ENCODE results near the gene DEFB128.

Gene DEFB128

GRCh38 chr20:145877-146276 is 43.6 kb downstream of the DEFB128 start:
- Histone ChIP-seq H3K4me3 (no peak overlapping the region), H3K27ac (no peak overlapping the region), H3K9me3 (no peaks in the 10 kb centered on the region), H3K36me3 (no peaks in the 10 kb centered on the region), H3K4me1 (no peaks in the 10 kb centered on the region), H3K27me3 (no peaks in the 10 kb centered on the region)
- intact Hi-C loops (cut with DNase I; ENCODE audit: low total_unique reads), result no loop called here
- TF ChIP-seq CTCF (IDR thresholded peaks at IDR 0.05), result no peak
- no peak for DNase-seq

- Histone ChIP-seq H3K36me3 (no peaks in the 10 kb centered on the region), H3K27me3 (no peaks in the 10 kb centered on the region), H3K4me1 (no peaks in the 10 kb centered on the region), H3K27ac (no peak within 1 kb of the TSS), H3K9me3 (no peaks in the 10 kb centered on the region), H3K4me3 (no peak within 1 kb of the TSS)
- TF ChIP-seq CTCF (IDR thresholded peaks at IDR 0.05), result no peak
- intact Hi-C loops (cut with DNase I; ENCODE audit: low total_unique reads), result no loop called here
- no peak for DNase-seq
These were observed 47.2 kb downstream of the DEFB128 start, which contains the start of gene DEFB126 for GRCh38 chr20:142290-142689. DEFB126 (plus strand) TSS chr20:142590; CDS start chr20:142629, 39 bp downstream.
